ENCODE results near the gene STX11.

Gene STX11

DNA sequence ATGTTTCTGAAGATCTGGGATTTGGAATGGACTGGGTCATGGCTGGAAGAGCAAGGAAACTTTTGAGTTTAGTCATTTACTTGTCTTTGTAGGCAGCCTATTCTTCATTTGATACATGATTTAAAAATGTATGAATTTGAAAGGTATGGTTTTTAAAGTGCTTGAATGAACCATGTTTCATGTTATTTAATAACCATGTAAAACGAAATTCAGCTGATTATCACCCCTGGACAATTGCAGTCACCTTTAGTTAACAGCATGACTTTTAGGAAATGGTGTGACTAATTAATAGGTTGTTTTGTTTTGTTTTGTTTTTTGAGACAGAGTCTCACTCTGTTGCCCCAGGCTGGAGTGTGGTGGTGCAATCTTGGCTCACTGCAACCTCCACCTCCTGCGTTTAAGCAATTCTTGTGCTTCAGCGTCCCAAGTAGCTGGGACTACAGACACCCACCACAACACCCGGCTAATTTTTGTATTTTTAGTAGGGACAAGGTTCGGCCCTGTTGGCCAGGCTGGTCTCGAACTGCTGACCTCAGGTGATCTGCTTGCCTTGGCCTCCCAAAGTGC lies 2.1 kb downstream of the STX11 start:
- H3K4me3 ChIP-seq (ENCODE audit: insufficient read depth, low read depth, low read length) = no peak overlapping the region
- H3K4me1 ChIP-seq (ENCODE audit: control insufficient read depth, insufficient read depth, low read length) = no peaks in the 10 kb centered on the region
- H3K27ac ChIP-seq (ENCODE audit: insufficient read depth, low read depth, low read length, poor library complexity, severe bottlenecking) = no peak overlapping the region
- H3K36me3 ChIP-seq (ENCODE audit: control insufficient read depth, insufficient read depth, low read length) = no peaks in the 10 kb centered on the region
- H3K9me3 ChIP-seq (ENCODE audit: control insufficient read depth, low read length) = no peaks in the 10 kb centered on the region
- 90 to 91% methylated on average over 6 of the region's 6 CpGs for WGBS, 2 experiments
- H3K27me3 ChIP-seq (ENCODE audit: control insufficient read depth, insufficient read depth, low read length, poor library complexity, severe bottlenecking) = peaks cover 54% of the 10 kb centered on the region

DNA sequence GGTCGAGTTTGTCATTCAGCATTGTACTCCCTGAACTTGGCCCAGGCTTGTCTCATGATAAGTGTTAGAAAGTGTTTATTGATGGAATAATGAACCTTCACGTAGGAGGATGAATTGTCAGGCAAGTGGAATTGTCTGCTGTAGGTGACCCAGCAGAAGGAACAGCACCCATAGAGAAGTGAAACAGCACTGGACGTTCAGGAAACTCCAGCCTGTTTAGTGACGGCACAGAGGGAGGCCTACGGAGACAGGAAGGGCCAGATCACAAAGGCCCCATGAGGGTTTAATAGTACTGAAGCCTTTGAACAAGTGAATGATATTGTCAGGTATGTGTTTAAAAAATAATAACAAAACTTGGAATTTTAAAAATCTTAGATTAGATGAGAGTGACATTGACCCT lies 2.9 kb downstream of the STX11 start:
- Histone ChIP-seq H3K9me3 (ENCODE audit: control insufficient read depth, low read length) (no peaks in the 10 kb centered on the region), H3K27me3 (ENCODE audit: control insufficient read depth, insufficient read depth, low read length, poor library complexity, severe bottlenecking) (peaks cover 48% of the 10 kb centered on the region), H3K27ac (ENCODE audit: insufficient read depth, low read depth, low read length, poor library complexity, severe bottlenecking) (no peak overlapping the region), H3K36me3 (ENCODE audit: control insufficient read depth, insufficient read depth, low read length) (no peaks in the 10 kb centered on the region), H3K4me1 (ENCODE audit: control insufficient read depth, insufficient read depth, low read length) (no peaks in the 10 kb centered on the region), H3K4me3 (ENCODE audit: insufficient read depth, low read depth, low read length) (no peak overlapping the region)
- WGBS, 2 experiments = 91 to 92% methylated on average over 5 of the region's 5 CpGs

DNA sequence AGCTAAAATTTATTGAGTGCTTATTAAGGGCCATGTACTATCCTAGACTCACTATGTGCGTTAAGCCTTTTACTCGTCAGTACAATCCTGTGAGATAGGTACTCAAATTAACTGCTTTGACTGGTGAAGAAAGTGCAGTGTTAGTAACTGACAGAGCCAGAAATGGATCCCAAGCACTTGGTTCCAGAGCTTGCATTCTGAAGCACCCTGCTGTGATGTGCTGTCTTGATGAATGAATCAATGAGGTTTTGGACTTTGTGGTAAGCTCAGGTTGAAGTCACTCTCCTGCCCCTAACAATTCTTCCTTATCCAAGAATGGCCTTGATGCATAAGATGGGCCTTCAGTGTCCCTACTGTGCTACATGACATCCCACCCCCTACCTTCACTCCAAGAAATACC lies 3.7 kb downstream of the STX11 start:
- H3K4me3 ChIP-seq (ENCODE audit: insufficient read depth, low read depth, low read length) = no peak overlapping the region
- H3K36me3 ChIP-seq (ENCODE audit: control insufficient read depth, insufficient read depth, low read length) = no peaks in the 10 kb centered on the region
- no peaks in the 10 kb centered on the region for H3K9me3 ChIP-seq (ENCODE audit: control insufficient read depth, low read length)
- H3K27me3 ChIP-seq (ENCODE audit: control insufficient read depth, insufficient read depth, low read length, poor library complexity, severe bottlenecking) = peaks cover 41% of the 10 kb centered on the region
- H3K27ac ChIP-seq (ENCODE audit: insufficient read depth, low read depth, low read length, poor library complexity, severe bottlenecking) = no peak overlapping the region
- H3K4me1 ChIP-seq (ENCODE audit: control insufficient read depth, insufficient read depth, low read length) = no peaks in the 10 kb centered on the region
- WGBS, 2 experiments = 96 to 97% methylated on average over 2 of the region's 2 CpGs

DNA sequence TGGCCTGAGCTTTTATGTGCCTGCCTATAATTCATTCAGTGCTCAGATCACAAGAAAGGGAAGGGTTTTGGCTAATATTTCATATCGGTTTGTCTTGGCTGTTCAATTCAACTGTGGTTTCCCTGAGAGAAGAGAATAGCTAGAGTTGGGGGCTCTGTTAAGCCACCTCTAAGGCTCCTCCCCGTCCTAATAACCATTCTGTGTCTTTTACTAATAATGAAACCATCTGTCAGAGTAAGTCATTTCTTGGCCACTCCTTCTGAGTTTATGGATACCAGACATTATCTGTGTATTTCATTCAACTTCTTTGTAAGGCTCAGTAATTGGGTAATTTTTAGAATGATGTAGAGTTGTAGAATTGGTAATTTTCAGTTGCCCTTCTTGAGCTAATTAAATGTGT lies 5.2 kb downstream of the STX11 start:
- 87 to 89% methylated on average over 2 of the region's 2 CpGs for WGBS, 2 experiments
- Histone ChIP-seq H3K27ac (ENCODE audit: insufficient read depth, low read depth, low read length, poor library complexity, severe bottlenecking) (no peak overlapping the region), H3K36me3 (ENCODE audit: control insufficient read depth, insufficient read depth, low read length) (no peaks in the 10 kb centered on the region), H3K9me3 (ENCODE audit: control insufficient read depth, low read length) (no peaks in the 10 kb centered on the region), H3K27me3 (ENCODE audit: control insufficient read depth, insufficient read depth, low read length, poor library complexity, severe bottlenecking) (peaks cover 25% of the 10 kb centered on the region), H3K4me3 (ENCODE audit: insufficient read depth, low read depth, low read length) (no peak overlapping the region), H3K4me1 (ENCODE audit: control insufficient read depth, insufficient read depth, low read length) (no peaks in the 10 kb centered on the region)

DNA sequence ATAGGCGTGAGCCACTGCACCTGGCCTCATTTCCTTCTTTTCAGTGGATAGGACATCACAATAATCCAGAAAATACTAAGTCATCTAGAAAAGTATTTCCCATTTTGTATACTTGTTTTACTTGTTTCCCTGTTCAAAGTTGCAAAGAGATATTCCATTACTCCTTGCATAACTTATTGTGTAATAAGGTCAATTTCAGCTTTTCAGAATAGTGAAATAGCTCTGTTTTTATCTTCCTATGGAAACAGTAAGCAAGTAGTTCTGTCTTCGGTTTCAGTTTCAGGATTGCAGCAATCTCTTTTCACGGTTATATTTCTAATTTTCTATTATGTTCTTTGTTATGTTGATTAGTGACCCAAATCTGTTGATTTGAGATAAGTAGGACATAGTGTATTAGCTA lies 6.0 kb downstream of the STX11 start:
- Histone ChIP-seq H3K4me1 (ENCODE audit: control insufficient read depth, insufficient read depth, low read length) (no peaks in the 10 kb centered on the region), H3K36me3 (ENCODE audit: control insufficient read depth, insufficient read depth, low read length) (no peaks in the 10 kb centered on the region), H3K27ac (ENCODE audit: insufficient read depth, low read depth, low read length, poor library complexity, severe bottlenecking) (no peak overlapping the region), H3K4me3 (ENCODE audit: insufficient read depth, low read depth, low read length) (no peak overlapping the region), H3K27me3 (ENCODE audit: control insufficient read depth, insufficient read depth, low read length, poor library complexity, severe bottlenecking) (peaks cover 17% of the 10 kb centered on the region), H3K9me3 (ENCODE audit: control insufficient read depth, low read length) (no peaks in the 10 kb centered on the region)
- WGBS, 2 experiments = 91% methylated on average over 2 to 3 of the region's 3 CpGs

DNA sequence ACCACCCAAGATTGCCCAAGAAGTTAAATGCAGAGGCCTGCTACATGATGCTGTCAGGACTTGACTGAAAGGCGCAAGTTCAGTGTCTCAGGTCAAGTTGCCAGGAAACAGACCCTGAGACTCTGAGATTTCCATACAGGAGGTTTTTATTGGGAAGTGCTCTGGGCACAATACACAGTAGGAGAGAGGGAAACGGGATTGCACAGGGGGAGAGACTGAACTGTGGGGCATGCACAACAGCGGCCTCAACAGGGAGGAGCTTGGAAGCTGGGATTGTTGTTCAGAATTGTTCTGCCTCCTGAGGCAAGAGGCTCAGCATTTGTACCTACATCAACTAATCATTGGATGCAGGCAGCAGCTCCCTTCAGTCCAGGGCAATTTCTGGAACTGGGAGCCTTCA lies 6.7 kb downstream of the STX11 start:
- peaks cover 11% of the 10 kb centered on the region for H3K27me3 ChIP-seq (ENCODE audit: control insufficient read depth, insufficient read depth, low read length, poor library complexity, severe bottlenecking)
- no peaks in the 10 kb centered on the region for H3K36me3 ChIP-seq (ENCODE audit: control insufficient read depth, insufficient read depth, low read length)
- no peaks in the 10 kb centered on the region for H3K4me1 ChIP-seq (ENCODE audit: control insufficient read depth, insufficient read depth, low read length)
- no peak overlapping the region for H3K4me3 ChIP-seq (ENCODE audit: insufficient read depth, low read depth, low read length)
- 72 to 81% methylated on average over 3 of the region's 3 CpGs for WGBS, 2 experiments
- no peaks in the 10 kb centered on the region for H3K9me3 ChIP-seq (ENCODE audit: control insufficient read depth, low read length)
- H3K27ac ChIP-seq (ENCODE audit: insufficient read depth, low read depth, low read length, poor library complexity, severe bottlenecking) = no peak overlapping the region

DNA sequence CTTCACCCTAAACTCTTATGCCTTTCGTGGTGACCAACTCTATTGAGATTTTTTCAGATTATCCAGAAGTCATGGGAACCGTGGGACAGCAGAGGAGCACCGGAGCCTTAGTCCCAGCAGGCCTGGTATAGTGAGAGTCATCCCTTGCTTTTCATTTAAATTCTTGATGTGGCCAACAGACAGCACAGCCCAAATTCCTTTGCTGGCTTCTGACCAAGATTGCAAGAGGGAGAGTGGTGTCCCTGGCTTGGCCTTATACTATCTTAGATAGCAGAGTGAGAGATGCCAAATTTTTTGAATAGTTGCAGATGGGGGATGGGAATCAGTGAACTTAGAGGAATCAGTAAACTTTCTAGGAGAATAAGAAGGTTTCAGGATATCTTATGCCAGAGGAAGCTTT lies 7.8 kb downstream of the STX11 start:
- H3K36me3 ChIP-seq (ENCODE audit: control insufficient read depth, insufficient read depth, low read length) = no peaks in the 10 kb centered on the region
- H3K27me3 ChIP-seq (ENCODE audit: control insufficient read depth, insufficient read depth, low read length, poor library complexity, severe bottlenecking) = no peaks in the 10 kb centered on the region
- no peaks in the 10 kb centered on the region for H3K4me1 ChIP-seq (ENCODE audit: control insufficient read depth, insufficient read depth, low read length)
- no peaks in the 10 kb centered on the region for H3K9me3 ChIP-seq (ENCODE audit: control insufficient read depth, low read length)
- no peak overlapping the region for H3K4me3 ChIP-seq (ENCODE audit: insufficient read depth, low read depth, low read length)
- H3K27ac ChIP-seq (ENCODE audit: insufficient read depth, low read depth, low read length, poor library complexity, severe bottlenecking) = no peak overlapping the region
- 80% methylated on average over 3 of the region's 3 CpGs for WGBS, 2 experiments

DNA sequence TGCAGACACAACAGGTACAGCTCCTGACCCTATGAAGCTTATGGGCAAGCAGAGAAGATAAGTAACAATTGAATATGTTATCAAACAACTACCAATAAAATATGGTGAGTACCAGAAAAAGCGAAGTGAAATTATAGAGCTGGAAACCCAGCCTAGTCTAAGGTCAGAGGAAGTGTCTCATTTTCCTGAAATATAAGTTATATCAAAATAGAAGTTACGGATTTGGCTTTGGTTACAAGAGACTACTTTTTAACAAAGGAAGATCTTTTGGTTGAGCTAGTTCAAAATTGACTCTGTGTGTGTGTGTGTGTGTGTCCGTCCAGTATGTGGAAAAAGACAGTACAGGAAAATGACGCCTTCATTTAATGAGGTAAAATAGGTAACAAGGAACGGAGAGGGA lies 8.9 kb downstream of the STX11 start:
- 87 to 91% methylated on average over 4 to 5 of the region's 5 CpGs for WGBS, 2 experiments
- Histone ChIP-seq H3K4me3 (ENCODE audit: insufficient read depth, low read depth, low read length) (no peak overlapping the region), H3K4me1 (ENCODE audit: control insufficient read depth, insufficient read depth, low read length) (no peaks in the 10 kb centered on the region), H3K27me3 (ENCODE audit: control insufficient read depth, insufficient read depth, low read length, poor library complexity, severe bottlenecking) (no peaks in the 10 kb centered on the region), H3K9me3 (ENCODE audit: control insufficient read depth, low read length) (no peaks in the 10 kb centered on the region), H3K27ac (ENCODE audit: insufficient read depth, low read depth, low read length, poor library complexity, severe bottlenecking) (no peak overlapping the region), H3K36me3 (ENCODE audit: control insufficient read depth, insufficient read depth, low read length) (no peaks in the 10 kb centered on the region)

DNA sequence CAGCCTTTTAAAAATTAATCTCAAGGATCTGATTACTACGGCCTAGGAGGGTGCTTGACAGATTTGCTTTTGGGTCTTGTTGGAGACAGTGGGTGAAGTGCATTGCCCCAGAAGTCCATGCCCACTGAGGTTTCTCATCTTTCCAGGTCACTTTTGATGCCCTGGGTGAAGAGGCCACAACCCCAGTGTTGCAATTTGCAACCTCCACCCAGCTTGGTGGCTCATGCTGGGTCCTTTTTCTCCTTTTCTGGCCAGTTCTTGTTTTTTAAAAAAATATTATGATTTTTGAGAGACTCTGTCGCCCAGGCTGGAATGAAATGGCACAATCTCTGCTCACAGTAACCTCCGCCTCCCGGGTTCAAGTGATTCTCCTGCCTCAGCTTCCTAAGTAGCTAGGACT lies 9.4 kb downstream of the STX11 start:
- Histone ChIP-seq H3K36me3 (ENCODE audit: control insufficient read depth, insufficient read depth, low read length) (no peaks in the 10 kb centered on the region), H3K9me3 (ENCODE audit: control insufficient read depth, low read length) (no peaks in the 10 kb centered on the region), H3K27ac (ENCODE audit: insufficient read depth, low read depth, low read length, poor library complexity, severe bottlenecking) (no peak overlapping the region), H3K4me1 (ENCODE audit: control insufficient read depth, insufficient read depth, low read length) (no peaks in the 10 kb centered on the region), H3K27me3 (ENCODE audit: control insufficient read depth, insufficient read depth, low read length, poor library complexity, severe bottlenecking) (no peaks in the 10 kb centered on the region), H3K4me3 (ENCODE audit: insufficient read depth, low read depth, low read length) (no peak overlapping the region)
- 96 to 97% methylated on average over 4 of the region's 4 CpGs for WGBS, 2 experiments

DNA sequence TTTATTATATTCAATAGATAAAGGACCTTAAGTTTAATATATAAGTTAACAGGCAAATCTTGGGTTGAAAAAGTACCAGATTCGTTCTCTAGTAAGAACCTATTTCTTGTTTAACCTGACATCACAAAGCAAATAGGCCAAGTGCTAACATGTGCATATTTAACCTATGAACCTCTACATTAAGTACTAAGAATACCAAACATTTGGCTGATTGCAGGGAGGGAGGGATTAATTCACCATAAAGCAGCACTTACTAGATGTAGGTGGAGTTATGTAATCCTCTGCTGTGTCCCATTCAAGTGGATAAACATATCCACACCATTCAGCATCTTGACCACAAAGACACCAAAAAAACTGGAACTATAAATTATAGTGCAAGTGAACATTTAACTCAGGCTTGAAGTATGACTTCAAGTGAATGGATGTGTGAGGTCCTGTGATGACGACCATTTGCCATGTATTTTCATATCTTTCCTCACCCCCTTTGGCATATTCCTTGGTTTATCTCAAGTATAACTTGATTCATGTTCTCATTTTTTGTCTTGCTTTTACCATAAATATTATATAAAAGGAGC lies 10.2 kb downstream of the STX11 start:
- WGBS, 2 experiments = 87 to 94% methylated on average over 2 of the region's 2 CpGs

DNA sequence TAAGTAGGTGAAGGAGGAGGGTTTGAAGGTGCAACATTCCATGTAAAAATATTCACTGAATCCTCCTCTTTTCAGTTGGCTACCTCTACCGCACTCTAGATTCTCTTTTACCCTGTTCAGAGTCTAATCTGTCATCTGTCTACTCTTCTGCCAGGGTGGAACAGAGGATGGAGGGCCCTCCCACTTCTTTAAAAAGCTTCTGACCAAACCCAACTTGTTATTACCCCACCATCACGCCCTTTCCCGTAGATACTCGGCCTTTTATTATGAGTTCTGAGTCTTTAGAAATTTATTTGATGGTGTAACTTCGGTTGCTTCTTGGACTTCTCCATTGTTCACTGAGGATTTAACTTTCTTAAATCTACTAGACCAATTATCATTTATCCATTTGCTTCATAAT lies 11.7 kb downstream of the STX11 start:
- Histone ChIP-seq H3K9me3 (ENCODE audit: control insufficient read depth, low read length) (no peaks in the 10 kb centered on the region), H3K27ac (ENCODE audit: insufficient read depth, low read depth, low read length, poor library complexity, severe bottlenecking) (no peak overlapping the region), H3K4me3 (ENCODE audit: insufficient read depth, low read depth, low read length) (no peak overlapping the region), H3K27me3 (ENCODE audit: control insufficient read depth, insufficient read depth, low read length, poor library complexity, severe bottlenecking) (no peaks in the 10 kb centered on the region), H3K36me3 (ENCODE audit: control insufficient read depth, insufficient read depth, low read length) (no peaks in the 10 kb centered on the region), H3K4me1 (ENCODE audit: control insufficient read depth, insufficient read depth, low read length) (no peaks in the 10 kb centered on the region)
- 94 to 99% methylated on average over 1 to 5 of the region's 5 CpGs for WGBS, 2 experiments

More for the DNA sequence above, 10.2 kb downstream of the STX11 start:
- Histone ChIP-seq H3K36me3 (ENCODE audit: control insufficient read depth, insufficient read depth, low read length) (no peaks in the 10 kb centered on the region), H3K4me3 (ENCODE audit: insufficient read depth, low read depth, low read length) (no peak overlapping the region), H3K4me1 (ENCODE audit: control insufficient read depth, insufficient read depth, low read length) (no peaks in the 10 kb centered on the region), H3K27me3 (ENCODE audit: control insufficient read depth, insufficient read depth, low read length, poor library complexity, severe bottlenecking) (no peaks in the 10 kb centered on the region), H3K27ac (ENCODE audit: insufficient read depth, low read depth, low read length, poor library complexity, severe bottlenecking) (no peak overlapping the region), H3K9me3 (ENCODE audit: control insufficient read depth, low read length) (no peaks in the 10 kb centered on the region)

Data from ectodermal cell (in vitro differentiated cells).